ENCODE results near the gene FLYWCH2.

Gene FLYWCH2

DNA sequence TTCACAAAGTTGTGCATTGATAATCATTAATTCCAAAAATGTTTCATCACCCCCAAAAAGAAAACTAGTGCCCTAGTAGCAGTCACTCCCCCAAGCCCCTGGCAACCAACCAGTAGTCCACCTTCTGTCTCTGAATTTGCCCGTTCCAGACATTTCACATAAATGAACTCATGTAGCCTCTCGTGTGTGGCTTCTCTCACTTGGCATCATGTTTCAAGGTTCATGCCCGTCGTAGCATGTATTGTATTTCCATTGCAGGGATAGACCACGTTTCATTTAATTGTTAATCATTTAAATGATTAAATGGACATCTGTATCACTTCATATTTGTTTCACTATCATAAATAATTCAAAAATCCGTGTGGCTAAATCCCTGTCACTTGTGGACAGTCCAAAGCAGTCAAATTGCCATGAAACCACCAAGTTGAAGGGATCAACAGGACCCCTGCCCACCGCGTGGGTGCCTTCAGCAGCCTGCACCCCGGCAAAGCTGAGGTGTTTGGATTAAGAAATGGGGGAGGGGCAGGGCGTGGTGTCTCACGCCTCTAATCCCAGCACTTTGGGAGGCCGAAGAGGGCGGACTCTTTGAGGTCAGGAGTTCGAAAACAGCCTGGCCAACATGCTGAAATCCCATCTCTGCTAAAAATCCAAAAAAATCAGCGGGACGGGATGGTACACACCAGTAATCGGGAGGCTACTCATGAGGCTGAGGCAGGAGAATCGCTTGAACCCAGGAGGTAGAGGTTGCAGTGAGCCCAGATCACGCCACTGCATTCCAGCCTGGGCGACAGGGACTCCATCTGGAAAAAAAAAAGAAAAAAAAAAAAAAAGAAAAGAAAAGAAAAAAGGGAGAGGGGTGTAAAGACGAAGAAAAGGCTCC is 8.7 kb upstream of the FLYWCH2 start:
- no peak overlapping the region for H3K4me3 ChIP-seq (ENCODE audit: low read depth, low read length)
- TF ChIP-seq CTCF (IDR thresholded peaks at IDR 0.05; ENCODE audit: low read depth, low read length, missing control alignments): no peak
- no peak for DNase-seq (ENCODE audit: low read depth)

- TF ChIP-seq CTCF (IDR thresholded peaks at IDR 0.05; ENCODE audit: low read depth, low read length, missing control alignments): peak; percentile 89
- DNase-seq (ENCODE audit: low read depth): peak; percentile 18
- no peak overlapping the region for H3K4me3 ChIP-seq (ENCODE audit: low read depth, low read length)
These were observed 8.1 kb upstream of the FLYWCH2 start for GRCh38 chr16:2874912-2875362.

DNA sequence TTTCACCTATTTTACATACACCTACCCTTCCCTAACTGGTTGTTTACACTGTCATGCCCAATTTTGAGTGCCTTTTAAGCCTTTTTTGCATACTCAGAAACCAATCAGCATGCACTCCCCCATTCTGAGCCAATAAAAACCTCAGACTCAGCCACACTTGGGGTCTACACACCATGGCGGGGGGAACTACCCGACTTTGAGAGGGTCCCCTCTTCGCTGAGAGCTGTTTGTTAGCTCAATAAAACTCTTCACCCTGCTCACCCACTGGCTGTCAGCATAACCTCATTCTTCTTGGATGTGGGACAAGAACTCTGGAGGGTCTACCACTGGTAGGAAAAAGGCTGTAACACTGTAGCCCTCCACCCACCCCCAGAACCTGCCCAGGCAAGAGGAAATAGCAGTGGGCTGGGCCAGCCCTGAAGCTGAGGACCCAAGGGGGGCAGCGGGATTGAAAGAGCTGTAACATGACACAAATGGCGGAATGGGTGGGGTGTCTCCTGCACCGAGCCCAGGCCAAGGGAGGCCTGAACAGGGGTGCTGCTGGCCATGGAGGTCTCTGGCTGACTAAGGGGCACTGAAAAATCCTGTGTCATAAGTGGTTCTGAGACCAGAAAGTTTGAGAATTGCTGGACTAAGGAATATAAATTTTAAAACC is 3.0 kb upstream of the FLYWCH2 start:
- no peak for DNase-seq (ENCODE audit: low read depth)
- no peak for TF ChIP-seq CTCF (IDR thresholded peaks at IDR 0.05; ENCODE audit: low read depth, low read length, missing control alignments)
- no peak overlapping the region for H3K4me3 ChIP-seq (ENCODE audit: low read depth, low read length)

- peak overlapping the region; percentile 81 for H3K4me3 ChIP-seq (ENCODE audit: low read depth, low read length)
- TF ChIP-seq CTCF (IDR thresholded peaks at IDR 0.05; ENCODE audit: low read depth, low read length, missing control alignments): no peak
- DNase-seq (ENCODE audit: low read depth): no peak
These were observed 999 bp upstream of the FLYWCH2 start for GRCh38 chr16:2881783-2882649.

- no peak for TF ChIP-seq CTCF (IDR thresholded peaks at IDR 0.05; ENCODE audit: low read depth, low read length, missing control alignments)
- peak overlapping the region; percentile 81 for H3K4me3 ChIP-seq (ENCODE audit: low read depth, low read length)
- DNase-seq (ENCODE audit: low read depth): no peak
These were observed 468 bp downstream of the FLYWCH2 start for GRCh38 chr16:2883458-2883908.

GRCh38 chr16:2884041-2884451 is 1.0 kb downstream of the FLYWCH2 start:
- no peak for DNase-seq (ENCODE audit: low read depth)
- peak overlapping the region; percentile 81 for H3K4me3 ChIP-seq (ENCODE audit: low read depth, low read length)
- TF ChIP-seq CTCF (IDR thresholded peaks at IDR 0.05; ENCODE audit: low read depth, low read length, missing control alignments): no peak
